NCI-H2227 treated with DMSO at 0.1 percent for 48 hours (cell line): ENCODE measurements around the gene WDR82.

ENCODE experiments used
- DNase-seq: peaks from one replicate; lab custom pipeline; 2025; lab: John Stamatoyannopoulos, UW

The WDR82 gene, protein sequence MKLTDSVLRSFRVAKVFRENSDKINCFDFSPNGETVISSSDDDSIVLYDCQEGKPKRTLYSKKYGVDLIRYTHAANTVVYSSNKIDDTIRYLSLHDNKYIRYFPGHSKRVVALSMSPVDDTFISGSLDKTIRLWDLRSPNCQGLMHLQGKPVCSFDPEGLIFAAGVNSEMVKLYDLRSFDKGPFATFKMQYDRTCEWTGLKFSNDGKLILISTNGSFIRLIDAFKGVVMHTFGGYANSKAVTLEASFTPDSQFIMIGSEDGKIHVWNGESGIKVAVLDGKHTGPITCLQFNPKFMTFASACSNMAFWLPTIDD

GRCh38 chr3:52278510-52279069 is at the start of gene WDR82:
WDR82 (minus strand) TSS chr3:52278649; CDS start chr3:52278361, 288 bp downstream.
- DNase-seq, result peak; percentile 70

GRCh38 chr3:52327486-52328290 is 49.2 kb upstream of the WDR82 start:
- DNase-seq, result no peak

DNA sequence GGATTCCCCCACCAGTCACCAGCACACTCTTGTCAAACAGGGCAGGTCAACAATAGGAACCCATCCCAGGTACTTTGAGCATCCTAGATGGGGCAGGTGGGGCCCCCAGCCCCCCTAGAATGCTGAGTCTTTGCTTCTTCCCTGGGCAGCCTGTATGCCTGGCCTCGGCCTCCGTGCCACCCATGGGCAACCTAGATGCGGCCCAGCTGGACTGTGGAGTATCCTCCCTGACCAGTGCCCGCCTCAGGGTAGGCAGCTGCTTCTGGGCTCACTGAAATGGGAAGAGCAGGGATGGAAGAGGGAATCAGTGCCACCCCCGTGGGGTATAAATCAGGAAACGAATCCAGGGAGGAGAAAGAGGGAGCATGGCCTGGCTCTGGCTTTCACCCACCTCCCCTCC is 48.5 kb upstream of the WDR82 start:
- no peak for DNase-seq

DNA sequence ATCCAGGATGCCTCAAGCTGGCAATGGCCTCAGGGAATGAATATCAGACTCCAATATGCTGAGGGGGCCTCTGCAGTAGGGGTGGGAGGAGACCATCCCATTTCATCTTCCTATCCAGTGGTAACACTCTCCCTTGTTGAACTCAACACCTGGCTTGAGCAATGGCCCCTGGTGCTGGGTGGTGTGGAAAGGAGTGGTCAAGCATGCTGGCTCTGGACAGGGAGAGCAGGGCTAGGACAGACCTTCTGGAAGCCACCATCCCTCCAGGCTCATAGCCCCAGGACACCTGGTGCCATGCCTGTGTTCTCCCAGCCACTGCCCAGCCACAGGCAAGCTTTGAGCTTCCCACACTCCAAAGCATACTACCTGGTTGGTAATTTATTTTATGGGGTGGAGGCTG is 47.2 kb upstream of the WDR82 start:
- no peak for DNase-seq

DNA sequence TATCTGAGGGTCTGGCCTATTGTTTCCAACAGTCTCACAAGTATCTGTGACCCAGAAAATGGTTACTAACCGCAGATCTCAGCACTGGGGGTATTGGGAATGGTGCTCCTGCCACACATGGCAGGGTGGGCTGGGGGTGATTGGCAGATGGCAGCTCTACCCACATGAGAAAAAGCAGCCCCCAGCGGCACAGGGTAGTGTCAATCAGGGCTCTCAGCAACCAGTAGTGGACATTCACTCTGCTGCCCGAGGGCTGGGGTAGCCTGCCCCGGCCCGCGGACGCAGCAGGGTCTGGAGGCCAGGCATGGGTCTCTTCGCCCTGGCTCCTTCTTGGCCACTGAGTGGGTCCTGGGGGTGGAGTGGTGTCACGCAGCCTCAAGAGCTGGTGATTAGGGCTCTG is 46.2 kb upstream of the WDR82 start:
- DNase-seq, result no peak

- no peak for DNase-seq
These were observed 45.3 kb upstream of the WDR82 start for GRCh38 chr3:52323526-52324295.

DNA sequence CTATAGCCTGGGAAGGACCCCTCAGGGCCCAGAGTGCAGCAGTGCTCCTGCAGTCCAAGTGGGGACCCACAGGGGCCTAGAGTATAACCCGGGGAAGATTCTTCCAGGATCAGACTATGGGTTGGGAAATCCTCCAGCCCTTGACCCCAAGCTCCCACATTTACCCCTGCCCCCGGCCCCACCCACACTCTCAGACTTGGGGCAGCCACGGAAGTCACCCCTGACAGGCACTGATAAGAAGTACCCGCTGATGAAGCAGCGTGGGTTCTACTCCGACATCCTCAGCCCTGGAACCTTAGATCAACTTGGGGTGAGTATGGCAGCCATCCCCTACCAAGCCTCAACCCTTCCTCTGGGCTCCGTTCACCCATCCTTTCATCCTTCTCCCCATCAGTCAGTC is 44.0 kb upstream of the WDR82 start:
- no peak for DNase-seq

GRCh38 chr3:52321481-52321880 is 43.0 kb upstream of the WDR82 start:
- no peak for DNase-seq

GRCh38 chr3:52319921-52320595 is 41.6 kb upstream of the WDR82 start:
- no peak for DNase-seq

DNA sequence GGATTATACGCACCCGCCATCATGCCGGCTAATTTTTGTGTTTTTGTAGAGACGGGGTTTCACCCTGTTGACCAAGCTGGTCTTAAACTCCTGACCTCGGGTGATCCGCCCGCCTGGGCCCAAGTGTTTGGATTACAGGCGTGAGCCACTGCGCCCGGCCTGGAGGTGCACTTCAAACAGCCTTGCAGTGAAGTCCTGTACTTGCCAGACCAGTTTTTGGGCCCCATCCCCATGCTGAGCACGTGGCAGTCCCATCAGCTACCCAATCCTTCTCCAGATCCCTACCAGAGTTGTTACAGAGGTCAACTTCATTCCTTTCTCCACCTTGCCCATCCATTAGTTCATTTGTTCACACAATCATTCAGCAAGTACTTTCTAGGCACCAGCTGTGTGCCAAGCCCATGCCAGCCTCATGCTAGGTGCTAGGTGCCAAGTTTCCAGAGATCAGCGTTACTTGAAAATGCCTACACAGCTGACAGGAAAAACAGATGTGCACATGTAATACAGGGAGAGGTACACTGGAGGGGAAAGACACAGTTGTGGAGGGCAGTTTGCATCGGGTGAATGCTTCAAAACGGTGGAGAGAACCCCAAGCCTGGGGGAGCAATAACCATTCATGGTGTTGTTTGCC is 39.9 kb upstream of the WDR82 start:
- DNase-seq, result no peak

DNA sequence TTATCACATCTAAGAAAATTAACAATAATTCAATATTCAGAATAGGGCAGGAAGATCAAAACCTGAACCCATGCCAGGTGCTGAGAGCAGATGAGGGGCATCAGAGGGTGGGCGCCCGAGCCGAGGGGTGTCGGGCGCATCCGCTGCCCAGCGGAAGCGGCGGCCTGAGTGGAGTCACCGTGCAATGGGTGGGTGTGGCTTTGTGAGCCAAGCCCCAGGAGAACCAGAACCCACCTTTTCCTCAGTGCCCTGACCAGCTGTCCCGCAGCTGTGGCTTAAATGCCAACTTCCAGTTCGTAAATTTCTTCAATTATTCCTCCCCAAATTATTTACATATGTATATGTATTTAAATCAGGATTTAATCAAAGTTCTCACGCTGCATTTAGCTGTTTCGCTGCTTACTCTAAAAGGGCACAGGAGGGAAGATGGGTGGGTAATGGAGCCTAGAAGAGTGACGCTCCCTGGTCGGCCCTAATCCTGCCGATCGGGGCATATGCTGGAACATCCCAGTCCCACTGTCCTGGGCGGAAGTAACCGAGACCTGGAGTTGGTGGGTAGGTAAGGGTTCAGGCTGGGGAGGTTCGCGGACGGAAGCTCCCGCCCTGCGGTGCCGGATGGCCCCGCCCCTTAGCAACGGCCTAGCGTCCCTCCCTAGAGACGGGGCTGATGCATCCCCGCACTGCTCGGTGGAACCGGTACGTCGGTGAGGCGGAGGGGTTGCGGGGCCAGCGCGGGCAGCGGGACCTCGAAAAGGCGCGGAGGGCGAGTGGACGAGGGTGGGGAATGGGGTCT is 39.0 kb upstream of the WDR82 start:
- DNase-seq, result peak; percentile 59

DNA sequence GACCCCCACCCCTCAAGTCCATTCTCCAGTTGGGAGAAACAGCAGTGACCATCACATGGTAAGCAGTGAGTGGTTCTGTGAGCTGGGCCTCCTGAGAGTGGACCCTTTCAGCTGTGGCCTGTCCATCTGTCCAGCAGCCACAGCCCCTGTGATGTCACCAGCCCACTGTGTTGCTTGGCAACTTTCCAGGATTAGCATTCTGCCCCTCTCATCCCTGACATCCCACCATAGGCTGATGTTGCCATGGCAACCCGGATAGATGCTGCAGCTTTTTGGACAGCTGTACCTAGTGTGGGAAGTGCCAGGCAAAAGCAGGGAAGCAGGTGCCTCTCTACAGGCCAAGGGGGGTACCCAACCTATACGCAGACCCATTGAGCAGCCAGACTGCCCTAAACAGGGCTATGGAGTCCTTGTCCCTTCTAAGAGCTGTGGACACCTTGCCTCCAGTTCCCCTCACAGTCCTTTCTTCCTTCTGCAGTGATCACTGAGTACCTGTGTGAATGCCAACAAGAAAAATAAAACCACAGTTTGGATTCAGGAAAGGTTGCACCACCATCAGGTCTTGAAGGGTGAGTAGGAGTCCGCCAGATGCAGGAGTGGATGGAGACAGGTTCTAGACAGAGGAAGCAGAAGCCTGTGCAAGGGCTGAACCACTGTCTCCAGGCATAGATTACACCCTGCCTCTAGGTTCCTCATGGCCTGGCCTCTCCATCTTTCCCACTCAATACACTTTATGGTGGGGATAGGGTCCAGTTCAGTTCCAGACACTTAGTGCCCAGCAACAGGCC is 37.7 kb upstream of the WDR82 start, which contains the start of gene DNAH1:
Gene DNAH1, plus strand, starts transcription at position 343 of the 788 bp plus-strand sequence. CDS start 6,124 bp downstream, outside the sequence.
- peak; percentile 25 for DNase-seq

DNA sequence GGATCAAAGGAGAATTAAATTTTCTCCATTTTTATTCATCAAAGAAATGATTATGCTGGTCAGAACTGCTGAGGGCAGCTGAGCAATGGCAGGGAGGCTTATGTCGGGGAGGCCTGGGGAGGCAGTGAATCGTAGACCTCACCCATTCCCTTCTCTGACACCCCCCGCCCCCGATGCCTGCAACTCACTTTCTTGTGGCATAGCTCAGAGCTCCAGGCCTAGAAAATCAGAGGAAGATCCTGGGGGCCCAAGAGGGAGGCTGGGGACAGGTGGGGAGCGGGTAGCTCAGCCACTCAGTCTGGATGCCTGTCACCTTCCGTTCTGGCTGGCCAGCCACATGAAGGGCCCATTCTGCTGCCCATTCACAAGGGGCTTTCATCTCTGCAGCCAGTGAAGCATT is 36.6 kb upstream of the WDR82 start:
- no peak for DNase-seq

DNA sequence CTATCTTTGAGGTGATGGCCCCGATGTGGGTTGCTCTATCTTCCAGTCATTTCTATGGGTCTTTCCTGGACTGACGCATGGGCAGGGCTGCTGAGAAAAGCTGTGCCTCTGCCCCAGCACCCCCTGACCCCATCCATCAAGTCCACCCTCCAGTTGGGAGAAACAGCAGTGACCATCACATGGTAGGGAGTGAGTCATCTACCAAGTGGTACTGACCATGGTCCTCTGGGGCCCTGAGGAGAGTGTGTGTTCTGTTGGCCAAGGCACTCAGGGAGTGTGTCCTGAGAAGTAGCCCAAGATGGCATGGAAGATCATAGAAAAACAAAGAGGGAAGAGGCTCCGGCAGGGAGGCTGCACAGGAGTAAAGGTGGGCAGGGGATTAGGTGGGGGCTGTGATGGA is 36.0 kb upstream of the WDR82 start:
- no peak for DNase-seq

- DNase-seq, result no peak
These were observed 35.3 kb upstream of the WDR82 start for GRCh38 chr3:52313774-52314188.

- no peak for DNase-seq
These were observed 34.8 kb upstream of the WDR82 start for GRCh38 chr3:52313188-52313773.

DNA sequence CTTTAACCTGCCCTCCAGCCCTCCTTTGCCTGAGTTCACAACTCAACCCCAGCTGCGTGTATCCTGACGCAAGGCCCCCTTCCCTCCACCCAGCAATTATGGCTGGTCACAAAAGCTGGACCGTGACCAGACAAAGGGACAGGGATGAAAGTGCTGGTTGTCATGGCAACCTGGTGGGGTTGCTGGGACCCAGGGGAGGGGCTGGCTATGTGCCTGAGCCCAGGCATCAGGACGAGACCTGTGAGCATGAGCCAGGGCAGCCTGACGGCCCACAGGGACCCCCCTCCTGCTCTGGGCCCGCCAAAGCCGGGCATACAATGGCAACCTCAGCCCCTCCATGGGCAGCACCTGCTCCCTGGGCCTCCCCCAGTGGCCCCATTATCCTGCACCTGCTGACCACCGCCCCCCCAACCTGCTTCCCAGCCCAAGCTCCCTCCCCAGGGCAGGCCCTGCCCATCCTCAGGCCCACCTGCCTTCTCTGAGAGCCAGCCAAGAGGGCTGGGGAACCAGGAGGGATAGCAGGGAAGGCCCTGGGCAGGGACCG is 33.2 kb upstream of the WDR82 start:
- peak; percentile 41 for DNase-seq

GRCh38 chr3:52310861-52311575 is 32.6 kb upstream of the WDR82 start:
- no peak for DNase-seq
